Vagina (tissue), 2 donors: ENCODE data around the gene ACSS3. TPM values are rescaled to one million over a fixed set of nuclear protein-coding genes. Genes with fewer than 3 reads are reported as not detected.

ENCODE experiments used
- DNase-seq, 2 donors: peaks; one replicate each; pipeline ENCODE4 v3.0.0-alpha.2; 2017; ENCODE audit errors: extremely low spot score in 2 of 2
- H3K27ac ChIP-seq: fragments of 200-600 bp; sonication (generic); one replicate; pipeline ENCODE4 v1.5.1; 2019
- H3K27me3 ChIP-seq: fragments of 200-600 bp; sonication (generic); one replicate; pipeline ENCODE4 v1.5.1; 2019
- H3K36me3 ChIP-seq, 2 donors: fragments of 200-600 bp; sonication (generic); one replicate each; pipeline ENCODE4 v1.5.1; 2017 to 2019
- H3K4me1 ChIP-seq: fragments of 200-600 bp; sonication (generic); one replicate; pipeline ENCODE4 v1.5.1; 2019
- H3K4me3 ChIP-seq, 2 donors: fragments of 200-600 bp; sonication (generic); 1 replicate in 1 of 2; 2 replicates in 1 of 2; pipeline ENCODE4 v1.5.1; 2016 to 2019
- H3K9me3 ChIP-seq: fragments of 200-600 bp; sonication (generic); one replicate; pipeline ENCODE4 v1.5.1; 2019
- CTCF ChIP-seq, 3 experiments: fragments of 450-650 bp in 2 of 3; fragments of 200-600 bp in 1 of 3; sonication (generic) in 1 of 3; IDR thresholded peaks; one replicate each; pipeline ENCODE4 v1.5.1; 2017 to 2019; ENCODE audit warnings: antibody characterized with exemption in 3 of 3, mild to moderate bottlenecking in 2 of 3, moderate library complexity in 2 of 3
- POLR2A ChIP-seq, 2 donors: fragments of 450-650 bp; IDR thresholded peaks; one replicate each; pipeline ENCODE4 v1.6.1; 2017; ENCODE audit warnings: antibody characterized with exemption in 2 of 2, mild to moderate bottlenecking in 2 of 2, moderate library complexity in 2 of 2
- POLR2AphosphoS5 ChIP-seq, 2 donors: sonication (generic); formaldehyde crosslinking; IDR thresholded peaks; one replicate each; pipeline ENCODE4 v1.9.0; 2017; ENCODE audit warnings: antibody characterized with exemption in 2 of 2, mild to moderate bottlenecking in 2 of 2, low read depth in 1 of 2; ENCODE audit not compliant: insufficient read depth in 1 of 2
- intact Hi-C: fragments of 100-400 bp; cut with DNase I; formaldehyde crosslinking; loops from one replicate; pipeline ENCODE4 v1.15.1; 2023
- total RNA-seq: library from RNA; depleted of rRNA; stranded (reverse); fragments of >200 nt; gene quantifications from one replicate; pipeline ENCODE4 v1.2.3, GENCODE V29; 2016

Gene ACSS3
- total RNA-seq, 1 donor from 2014 or later, result 29.5 TPM

GRCh38 chr12:81257947-81258551 lies 180.2 kb downstream of the ACSS3 start:
- peak; percentile 25 to 49 (median 45) for TF ChIP-seq CTCF (IDR thresholded peaks at IDR 0.05)
- no peak for TF ChIP-seq POLR2A (IDR thresholded peaks at IDR 0.05)
- Histone ChIP-seq H3K36me3 (no peaks in the 10 kb centered on the region), H3K27ac (no peak overlapping the region), H3K4me1 (no peaks in the 10 kb centered on the region), H3K9me3 (no peaks in the 10 kb centered on the region), H3K27me3 (no peaks in the 10 kb centered on the region), H3K4me3 (no peak overlapping the region)
- DNase-seq, result no peak
- intact Hi-C loops, result no loop called here

- no peak overlapping the region for H3K4me3 ChIP-seq
- intact Hi-C loops, result no loop called here
Observed at GRCh38 chr12:81259360-81259759, 181.5 kb downstream of the ACSS3 start.

GRCh38 chr12:81261508-81262207 lies 183.8 kb downstream of the ACSS3 start:
- H3K27ac ChIP-seq, result no peak overlapping the region
- DNase-seq, result no peak
- intact Hi-C loops, result no loop called here
- H3K4me3 ChIP-seq, result no peak overlapping the region
- H3K27me3 ChIP-seq, result no peaks in the 10 kb centered on the region
- no peaks in the 10 kb centered on the region for H3K36me3 ChIP-seq
- no peaks in the 10 kb centered on the region for H3K9me3 ChIP-seq
- no peaks in the 10 kb centered on the region for H3K4me1 ChIP-seq
- TF ChIP-seq POLR2A (IDR thresholded peaks at IDR 0.05), result no peak
- no peak for TF ChIP-seq CTCF (IDR thresholded peaks at IDR 0.05)
- TF ChIP-seq POLR2AphosphoS5 (IDR thresholded peaks at IDR 0.05; ENCODE audit: insufficient read depth in 1 of 2, low read depth in 1 of 2), result no peak

More at GRCh38 chr12:81259360-81259759, 181.5 kb downstream of the ACSS3 start:
- no peaks in the 10 kb centered on the region for H3K4me1 ChIP-seq
- H3K36me3 ChIP-seq, result no peaks in the 10 kb centered on the region
- no peaks in the 10 kb centered on the region for H3K27me3 ChIP-seq
- H3K9me3 ChIP-seq, result no peaks in the 10 kb centered on the region
- DNase-seq, result no peak
- no peak for TF ChIP-seq POLR2A (IDR thresholded peaks at IDR 0.05)
- no peak for TF ChIP-seq POLR2AphosphoS5 (IDR thresholded peaks at IDR 0.05; ENCODE audit: insufficient read depth in 1 of 2, low read depth in 1 of 2)
- no peak for TF ChIP-seq CTCF (IDR thresholded peaks at IDR 0.05)
- no peak overlapping the region for H3K27ac ChIP-seq

GRCh38 chr12:81263072-81263471 lies 185.2 kb downstream of the ACSS3 start:
- H3K36me3 ChIP-seq, result no peaks in the 10 kb centered on the region
- H3K9me3 ChIP-seq, result no peaks in the 10 kb centered on the region
- no peak overlapping the region for H3K27ac ChIP-seq
- no peaks in the 10 kb centered on the region for H3K4me1 ChIP-seq
- H3K4me3 ChIP-seq, result no peak overlapping the region
- TF ChIP-seq POLR2AphosphoS5 (IDR thresholded peaks at IDR 0.05; ENCODE audit: insufficient read depth in 1 of 2, low read depth in 1 of 2) (no peak), POLR2A (IDR thresholded peaks at IDR 0.05) (no peak), CTCF (IDR thresholded peaks at IDR 0.05) (no peak)
- intact Hi-C loops, result no loop called here
- no peaks in the 10 kb centered on the region for H3K27me3 ChIP-seq
- DNase-seq, result no peak

GRCh38 chr12:81270385-81270784 lies 192.5 kb downstream of the ACSS3 start:
- Histone ChIP-seq H3K27ac (no peak overlapping the region), H3K4me3 (no peak overlapping the region), H3K36me3 (no peaks in the 10 kb centered on the region), H3K4me1 (no peaks in the 10 kb centered on the region), H3K27me3 (no peaks in the 10 kb centered on the region), H3K9me3 (no peaks in the 10 kb centered on the region)
- DNase-seq, result no peak
- intact Hi-C loops, result no loop called here
- no peak for TF ChIP-seq POLR2A (IDR thresholded peaks at IDR 0.05)
- TF ChIP-seq CTCF (IDR thresholded peaks at IDR 0.05), result no peak
- TF ChIP-seq POLR2AphosphoS5 (IDR thresholded peaks at IDR 0.05; ENCODE audit: insufficient read depth in 1 of 2, low read depth in 1 of 2), result no peak
